ENCODE measurements around the gene LRRC41.
A peak's percentile ranks its signal among the peaks of the same experiment; 100 is the strongest.
"Not testable (repeated sequence)": the region's sequence is repeated elsewhere in the genome, so short reads cannot be mapped to it uniquely, and the experiment has no call there.

Gene LRRC41

GRCh38 chr1:46322191-46322590 is 18.8 kb upstream of the LRRC41 start:
- not testable (repeated sequence) for DNase-seq

GRCh38 chr1:46319960-46320914 is 16.8 kb upstream of the LRRC41 start:
- not testable (repeated sequence) for DNase-seq

DNA sequence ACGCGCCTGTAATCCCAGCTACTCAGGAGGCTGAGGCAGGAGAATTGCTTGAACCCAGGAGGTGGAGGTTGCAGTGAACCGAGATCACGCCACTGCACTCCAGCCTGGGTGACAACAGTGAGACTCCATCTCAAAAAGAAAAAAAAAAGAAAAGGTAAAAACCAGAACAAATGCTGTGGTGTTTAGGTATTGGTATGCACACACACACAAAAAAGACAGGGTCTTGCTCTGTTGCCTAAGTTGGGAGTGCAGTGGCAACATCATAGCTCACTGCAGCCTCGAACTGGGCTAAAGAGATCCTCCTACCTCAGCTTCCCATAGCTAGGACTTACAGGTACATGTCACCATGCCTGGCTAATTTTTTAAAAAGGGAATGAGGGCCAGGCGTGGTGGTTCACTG is 15.9 kb upstream of the LRRC41 start:
- not testable (repeated sequence) for DNase-seq

GRCh38 chr1:46317323-46317722 is 13.9 kb upstream of the LRRC41 start:
- no peak for DNase-seq

GRCh38 chr1:46315669-46316403 is 12.4 kb upstream of the LRRC41 start:
- DNase-seq: no peak

- no peak for DNase-seq
These were observed 6.9 kb upstream of the LRRC41 start for GRCh38 chr1:46310321-46310720.

GRCh38 chr1:46309401-46310159 is 6.2 kb upstream of the LRRC41 start:
- no peak for DNase-seq

DNA sequence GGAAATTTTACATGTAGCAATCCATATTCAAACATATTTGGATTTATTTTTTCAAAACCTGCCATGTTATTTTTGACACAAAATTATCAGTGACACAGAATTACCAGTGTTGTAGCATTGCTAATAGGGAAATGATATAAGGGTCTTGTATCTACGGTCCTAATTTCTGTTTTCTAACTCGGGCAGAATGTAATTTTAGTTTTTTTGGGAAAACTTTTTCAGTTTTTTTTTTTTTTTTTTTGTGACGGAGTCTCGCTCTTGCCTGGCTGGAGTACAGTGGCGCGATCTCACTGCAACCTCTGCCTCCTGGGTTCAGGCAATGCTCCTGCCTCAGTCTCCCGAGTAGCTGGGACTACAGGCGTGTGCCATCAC is 2.7 kb upstream of the LRRC41 start:
- DNase-seq: no peak

DNA sequence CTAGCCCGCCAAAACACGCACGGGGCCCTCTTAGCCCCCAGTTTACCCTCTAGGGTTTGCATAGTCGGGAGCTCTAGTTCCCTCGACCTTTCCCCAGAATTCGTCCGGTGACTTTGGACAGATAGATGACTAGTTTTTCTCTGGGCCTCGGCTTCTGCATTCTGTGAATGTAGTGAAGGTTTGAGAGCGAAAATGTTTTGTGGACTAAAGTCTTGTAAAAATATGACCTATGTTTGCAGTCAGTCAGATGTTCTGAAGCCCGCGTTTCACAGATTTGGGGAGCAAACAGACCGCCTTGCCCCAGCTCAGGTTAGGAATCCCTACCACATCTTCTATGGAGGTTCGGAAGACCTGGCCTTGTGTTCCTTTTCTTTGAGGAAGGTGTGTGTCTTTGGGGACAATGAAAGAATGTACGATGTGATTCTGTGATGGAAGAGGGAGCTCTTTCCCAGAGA is 483 bp upstream of the LRRC41 start:
- no peak for DNase-seq

DNA sequence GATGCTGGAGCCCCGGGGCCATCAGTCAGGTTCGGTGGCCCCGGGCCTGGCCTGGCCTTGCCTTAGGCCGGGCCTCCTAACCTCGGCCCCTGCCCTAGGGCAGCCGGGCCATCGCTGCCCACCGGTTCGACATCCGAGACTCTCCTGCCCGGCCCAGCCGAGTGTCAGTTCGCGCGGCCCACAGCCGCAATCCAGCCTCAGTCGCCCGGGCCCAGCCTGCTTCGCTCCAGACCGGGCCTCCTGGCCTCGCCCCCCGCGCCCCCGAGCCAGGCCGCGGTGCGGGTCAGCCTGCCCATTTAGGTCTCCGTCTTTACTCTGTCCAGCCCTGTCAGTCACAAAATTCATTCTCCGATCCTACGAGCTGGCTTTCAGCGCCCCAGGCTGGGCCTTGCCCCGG is 777 bp downstream of the LRRC41 start:
- DNase-seq: peak; percentile 35

GRCh38 chr1:46301808-46302640 is 1.4 kb downstream of the LRRC41 start:
- DNase-seq: peak; percentile 58

- no peak for DNase-seq
These were observed 2.0 kb downstream of the LRRC41 start for GRCh38 chr1:46301406-46301807.

DNA sequence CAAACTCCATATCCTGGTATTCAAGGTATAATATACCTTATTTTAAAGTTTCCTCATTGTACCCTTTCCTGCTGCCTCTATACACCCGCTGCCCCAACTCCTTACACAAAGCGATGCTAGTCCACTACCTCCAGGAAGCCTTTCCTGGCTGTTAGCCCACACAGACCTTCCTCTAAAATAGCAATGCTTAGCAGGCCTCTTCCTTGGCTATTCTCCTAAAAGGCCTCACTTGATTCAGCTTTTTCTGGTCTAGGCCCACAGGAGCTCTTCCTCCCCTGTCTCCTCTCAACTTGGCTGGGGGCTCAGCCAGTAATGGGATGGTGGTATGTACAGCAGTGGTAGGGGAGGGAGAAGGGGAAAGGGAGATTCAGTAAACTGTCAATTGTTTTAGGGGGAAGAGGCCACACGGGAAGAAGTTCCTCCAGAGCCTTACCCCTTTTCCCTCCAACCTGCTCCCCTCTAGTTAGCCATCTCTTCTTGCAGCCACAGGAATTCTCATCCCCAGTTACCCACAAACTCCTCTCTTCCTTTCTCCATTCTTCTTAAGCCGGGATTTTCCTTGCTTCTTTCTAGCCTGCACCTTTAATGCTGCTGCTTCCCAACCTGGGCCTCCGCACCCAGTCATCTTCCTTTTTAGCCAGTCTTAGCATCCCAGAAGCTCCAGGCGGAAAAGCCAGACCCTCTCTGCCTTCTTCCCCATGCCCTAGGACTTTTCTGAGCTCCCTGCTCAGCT is 2.6 kb downstream of the LRRC41 start:
- no peak for DNase-seq

DNA sequence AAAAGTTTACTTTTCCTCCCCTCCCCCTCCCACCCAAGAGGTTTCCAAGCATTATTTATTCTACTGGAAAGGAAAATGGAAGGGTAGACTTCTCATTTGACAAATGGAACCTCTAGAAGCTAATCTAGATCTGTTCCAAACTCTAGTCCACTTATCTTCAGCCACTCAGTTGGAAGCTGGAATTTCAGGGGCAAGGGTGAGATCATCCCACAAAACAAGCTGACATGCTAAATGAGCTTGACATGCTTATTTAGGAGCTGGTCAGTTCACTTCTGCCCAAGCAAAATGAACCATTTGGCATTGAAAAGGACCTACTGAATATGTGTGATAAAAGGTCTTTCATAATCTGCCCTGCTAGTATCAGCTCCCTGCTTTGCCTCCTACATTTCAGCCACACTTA is 5.0 kb downstream of the LRRC41 start:
- DNase-seq: no peak

DNA sequence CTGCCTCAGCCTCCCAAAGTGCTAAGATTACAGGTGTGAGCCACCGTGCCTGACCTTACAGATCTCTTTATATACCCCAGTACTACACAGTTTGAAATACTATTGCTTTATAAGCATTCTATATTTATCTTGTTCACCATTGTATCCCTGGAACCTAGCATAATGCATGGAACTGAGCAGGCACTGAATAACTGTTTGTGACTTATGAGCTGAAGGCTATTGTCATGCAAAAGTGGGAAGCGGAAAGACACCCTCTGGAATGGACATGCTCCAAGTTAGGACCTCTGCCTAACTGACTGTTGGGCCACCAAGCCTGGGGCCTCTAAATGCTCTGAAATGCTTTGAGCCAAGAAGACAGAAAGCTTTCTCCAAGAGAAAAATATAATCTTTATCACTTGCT is 8.1 kb downstream of the LRRC41 start:
- no peak for DNase-seq

DNA sequence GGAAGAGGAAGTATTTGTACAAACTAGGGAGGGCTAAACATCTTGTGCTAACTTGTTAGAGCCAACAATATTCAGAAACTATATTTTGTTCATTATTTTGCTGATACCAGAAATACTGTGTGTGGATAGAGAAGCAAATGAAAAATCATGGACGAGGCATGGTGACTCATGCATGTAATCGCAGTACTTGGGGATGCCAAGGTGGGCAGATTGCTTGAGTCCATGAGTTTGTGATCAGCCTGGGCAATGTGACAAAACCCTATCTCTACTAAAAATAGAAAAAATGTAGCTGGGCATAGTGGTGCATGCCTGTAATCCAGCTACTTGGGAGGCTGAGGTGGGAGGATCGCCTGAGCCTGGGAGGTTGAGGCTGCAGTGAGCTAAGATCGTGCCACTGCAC is 13.4 kb downstream of the LRRC41 start:
- no peak for DNase-seq

DNA sequence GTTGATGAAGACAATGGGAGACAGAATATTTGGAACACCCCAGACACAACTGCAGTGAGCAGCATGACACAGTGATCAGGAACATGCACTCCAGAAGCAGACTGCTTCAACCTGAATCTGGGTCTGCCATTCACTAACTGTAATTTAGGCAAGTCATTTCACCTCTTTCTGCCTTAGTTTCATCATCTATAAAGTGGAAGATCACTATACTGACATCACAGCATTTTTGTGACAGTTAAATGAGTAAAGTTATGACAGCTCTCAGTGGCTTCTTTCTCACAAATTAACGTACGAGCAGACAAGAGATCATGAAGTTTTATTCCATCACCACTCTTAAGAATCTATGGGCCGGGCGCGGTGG is 14.3 kb downstream of the LRRC41 start:
- no peak for DNase-seq

GRCh38 chr1:46288485-46289133 is 14.8 kb downstream of the LRRC41 start:
- DNase-seq: no peak

GRCh38 chr1:46285730-46286477 is 17.5 kb downstream of the LRRC41 start:
- peak; percentile 41 for DNase-seq
